Thyroid gland (tissue), 4 donors: ENCODE data around the gene ARMC3. TPM values are rescaled to one million over a fixed set of nuclear protein-coding genes. Genes with fewer than 3 reads are reported as not detected.
A peak's percentile ranks its signal among the peaks of the same experiment; 100 is the strongest.

Experiments
- DNase-seq, 2 donors: peaks; one replicate each; pipeline ENCODE4 v3.0.0-alpha.2; 2019
- H3K27ac ChIP-seq, 3 donors: fragments of 200-600 bp; sonication (generic); 1 replicate in 2 of 3; 2 replicates in 1 of 3; pipeline ENCODE4 v1.5.1; 2016 to 2019; ENCODE audit warnings: mild to moderate bottlenecking in 1 of 3, moderate library complexity in 1 of 3
- H3K27me3 ChIP-seq: fragments of 200-600 bp; sonication (generic); one replicate; pipeline ENCODE4 v1.5.1; 2019
- H3K36me3 ChIP-seq, 2 donors: fragments of 200-600 bp; sonication (generic); one replicate each; pipeline ENCODE4 v1.5.1; 2016 to 2019
- H3K4me1 ChIP-seq, 2 donors: fragments of 200-600 bp; sonication (generic); one replicate each; pipeline ENCODE4 v1.5.1; 2017 to 2019
- H3K4me3 ChIP-seq, 3 donors: fragments of 200-600 bp; sonication (generic); replicated peaks in 1 of 3; 1 replicate in 2 of 3; 2 replicates in 1 of 3; pipeline ENCODE4 v1.5.1; 2016; ENCODE audit warnings: mild to moderate bottlenecking in 1 of 3
- H3K9me3 ChIP-seq: fragments of 200-600 bp; sonication (generic); one replicate; pipeline ENCODE4 v1.5.1; 2017
- CTCF ChIP-seq, 6 experiments: fragments of 200-600 bp in 3 of 6; fragments of 450-650 bp in 3 of 6; sonication (generic) in 3 of 6; IDR thresholded peaks; one replicate each; pipeline ENCODE4 v1.5.1; 2016 to 2019; ENCODE audit warnings: antibody characterized with exemption in 6 of 6, mild to moderate bottlenecking in 2 of 6, inconsistent platforms in 1 of 6, moderate library complexity in 1 of 6
- POLR2A ChIP-seq, 2 donors: fragments of 450-650 bp; IDR thresholded peaks; one replicate each; pipeline ENCODE4 v1.6.1; 2017; ENCODE audit warnings: antibody characterized with exemption in 2 of 2, mild to moderate bottlenecking in 2 of 2, moderate library complexity in 1 of 2
- WGBS, 2 donors: methylation state at CpG; one replicate each; pipeline ENCODE4 v1.1.5; 2017; 5-methylcytosine and 5-hydroxymethylcytosine counted together
- intact Hi-C: fragments of 100-400 bp; cut with DNase I; formaldehyde crosslinking; loops from one replicate; pipeline ENCODE4 v1.15.1; 2023
- total RNA-seq, 4 donors: library from RNA; depleted of rRNA; stranded (reverse); fragments of >200 nt; gene quantifications; one replicate each; pipeline ENCODE4 v1.2.3, GENCODE V29; 2016

ARMC3 gene
- total RNA-seq, 4 donors from 2014 or later, result 0.13 to 0.73 (median 0.51) TPM

DNA sequence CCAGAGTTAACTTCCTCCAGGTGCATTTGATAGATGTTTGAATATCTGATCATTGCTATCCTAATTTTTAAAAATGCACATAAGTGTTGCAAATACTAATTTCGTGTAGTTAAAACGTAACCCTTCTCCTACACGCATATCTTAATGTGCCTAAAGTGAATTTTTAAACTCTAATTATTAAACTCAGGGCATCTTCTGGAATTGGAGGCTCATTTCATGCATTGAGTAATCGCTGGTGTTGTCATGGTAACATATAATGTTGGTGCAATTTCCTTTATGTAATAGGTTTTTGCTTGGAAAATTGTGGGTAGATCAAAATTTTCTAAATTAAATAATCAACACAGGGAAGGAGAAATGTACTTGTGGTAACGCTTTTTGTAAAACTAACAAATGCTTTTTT lies 56.2 kb downstream of the ARMC3 start:
- no peaks in the 10 kb centered on the region for H3K36me3 ChIP-seq
- H3K4me3 ChIP-seq, result no peak overlapping the region
- H3K9me3 ChIP-seq, result no peaks in the 10 kb centered on the region
- WGBS, 2 donors, result 83 to 86% methylated on average over 5 of the region's 5 CpGs
- DNase-seq, result no peak
- H3K4me1 ChIP-seq, result peaks cover 0 to 4% of the 10 kb centered on the region in 2 donors
- TF ChIP-seq POLR2A (IDR thresholded peaks at IDR 0.05), result no peak
- no peak for TF ChIP-seq CTCF (IDR thresholded peaks at IDR 0.05)
- H3K27me3 ChIP-seq, result no peaks in the 10 kb centered on the region
- intact Hi-C loops, result loop anchor here (10.0 kb wide), 1 partner anchor 409 kb away; no protein-coding TSS in a partner anchor
- no peak overlapping the region for H3K27ac ChIP-seq

GRCh38 chr10:22986771-22987542 lies 59.1 kb downstream of the ARMC3 start:
- DNase-seq, result no peak
- no peak overlapping the region for H3K27ac ChIP-seq
- H3K36me3 ChIP-seq, result no peaks in the 10 kb centered on the region
- H3K9me3 ChIP-seq, result no peaks in the 10 kb centered on the region
- no peak overlapping the region for H3K4me3 ChIP-seq
- peaks cover 0 to 4% of the 10 kb centered on the region in 2 donors for H3K4me1 ChIP-seq
- TF ChIP-seq POLR2A (IDR thresholded peaks at IDR 0.05), result no peak
- peak in 3 of 6 experiments; percentile 34 to 41 (median 38) for TF ChIP-seq CTCF (IDR thresholded peaks at IDR 0.05)
- intact Hi-C loops, result loop anchor here (10.0 kb wide), 1 partner anchor 412 kb away; no protein-coding TSS in a partner anchor
- no peaks in the 10 kb centered on the region for H3K27me3 ChIP-seq
- WGBS, 2 donors, result 55 to 63% methylated on average over 2 of the region's 2 CpGs

- WGBS, 2 donors, result 5 to 6% methylated on average over 12 of the region's 12 CpGs
- TF ChIP-seq POLR2A (IDR thresholded peaks at IDR 0.05), result no peak
- TF ChIP-seq CTCF (IDR thresholded peaks at IDR 0.05), result peak; percentile 60 to 95 (median 90)
- peaks cover 0 to 4% of the 10 kb centered on the region in 2 donors for H3K4me1 ChIP-seq
- intact Hi-C loops, result loop anchor here (10.0 kb wide), 1 partner anchor 414 kb away; no protein-coding TSS in a partner anchor
- no peaks in the 10 kb centered on the region for H3K36me3 ChIP-seq
- H3K27me3 ChIP-seq, result no peaks in the 10 kb centered on the region
- peak; percentile 54 to 56 for DNase-seq
- no peaks in the 10 kb centered on the region for H3K9me3 ChIP-seq
- no peak overlapping the region for H3K27ac ChIP-seq
- H3K4me3 ChIP-seq, result no peak overlapping the region
These were observed 60.9 kb downstream of the ARMC3 start for GRCh38 chr10:22988581-22989360.

DNA sequence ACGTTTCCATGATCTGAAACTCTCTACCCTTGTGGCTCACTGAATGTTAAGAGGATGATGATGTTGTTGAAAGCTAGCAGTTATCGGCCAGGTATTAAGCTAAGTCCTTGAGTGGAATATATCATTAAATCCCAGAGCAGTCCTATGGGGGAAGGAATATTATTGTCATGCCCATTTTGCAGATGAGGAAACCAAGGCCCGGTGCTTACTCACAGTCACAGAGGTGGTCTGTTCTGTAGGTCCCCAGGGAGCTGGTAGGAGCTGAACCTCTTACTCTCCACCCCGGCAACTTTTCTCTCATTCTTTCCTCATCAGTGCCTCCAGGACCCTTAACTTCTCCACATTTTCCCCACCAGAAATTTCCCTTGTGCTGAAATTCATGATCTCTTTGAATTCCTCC lies 62.6 kb downstream of the ARMC3 start:
- Histone ChIP-seq H3K4me1 (peaks cover 0 to 4% of the 10 kb centered on the region in 2 donors), H3K27ac (no peak overlapping the region), H3K27me3 (no peaks in the 10 kb centered on the region), H3K36me3 (no peaks in the 10 kb centered on the region), H3K4me3 (no peak overlapping the region), H3K9me3 (no peaks in the 10 kb centered on the region)
- intact Hi-C loops, result loop anchor here (5.0 kb wide), 1 partner anchor 978 kb away; no protein-coding TSS in a partner anchor
- no peak for TF ChIP-seq CTCF (IDR thresholded peaks at IDR 0.05)
- no peak for TF ChIP-seq POLR2A (IDR thresholded peaks at IDR 0.05)
- no peak for DNase-seq
- WGBS, 2 donors, result 77 to 82% methylated on average over 4 of the region's 4 CpGs
